HG02943 (cell line): ENCODE measurements around the gene ZNF691.
"Not testable (repeated sequence)": the region's sequence is repeated elsewhere in the genome, so short reads cannot be mapped to it uniquely, and the experiment has no call there.

Experiments
- ATAC-seq: cut with Tn5 transposase; IDR thresholded peaks from one replicate; pipeline ENCODE4 v1.9.1; 2021; ENCODE audit warnings: mild to moderate bottlenecking, low read depth, moderate library complexity; ENCODE audit not compliant: unreplicated experiment

The ZNF691 gene

DNA sequence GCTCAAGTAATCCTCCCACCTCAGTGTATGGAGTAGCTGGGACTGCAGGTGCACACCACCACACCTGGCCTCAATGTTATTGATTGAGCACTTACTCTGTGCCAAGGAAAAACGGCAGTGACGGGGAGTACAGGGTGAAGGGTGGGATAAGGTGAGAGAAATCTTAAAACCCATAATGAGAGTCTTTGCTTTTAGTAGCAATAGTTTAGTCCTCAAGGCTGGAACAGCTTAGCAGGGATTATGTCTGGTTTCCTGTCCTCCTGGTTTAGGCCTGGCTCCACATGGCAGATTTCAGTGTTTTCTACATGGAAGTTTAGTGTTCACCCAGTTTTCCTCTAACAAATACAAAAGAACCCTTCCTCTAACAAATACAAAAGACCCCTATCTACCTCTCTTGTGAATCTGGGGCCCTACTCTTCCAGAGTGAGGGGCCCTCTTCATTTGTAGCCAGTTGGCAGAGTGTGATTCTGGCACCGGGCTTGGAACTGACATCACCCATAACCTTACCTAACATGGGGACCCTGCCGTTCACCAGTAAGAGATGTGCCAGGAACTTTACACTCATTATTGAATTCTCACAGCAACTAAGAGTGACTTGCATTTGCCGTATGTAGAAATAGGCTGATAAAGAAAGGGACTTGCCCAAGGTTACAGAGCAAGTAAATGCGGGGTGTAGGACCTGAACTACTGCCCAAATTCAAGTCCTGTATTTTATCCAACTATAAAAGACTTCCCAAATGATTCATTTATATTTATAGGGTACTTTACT is 6.9 kb downstream of the ZNF691 start:
- no peak for ATAC-seq

DNA sequence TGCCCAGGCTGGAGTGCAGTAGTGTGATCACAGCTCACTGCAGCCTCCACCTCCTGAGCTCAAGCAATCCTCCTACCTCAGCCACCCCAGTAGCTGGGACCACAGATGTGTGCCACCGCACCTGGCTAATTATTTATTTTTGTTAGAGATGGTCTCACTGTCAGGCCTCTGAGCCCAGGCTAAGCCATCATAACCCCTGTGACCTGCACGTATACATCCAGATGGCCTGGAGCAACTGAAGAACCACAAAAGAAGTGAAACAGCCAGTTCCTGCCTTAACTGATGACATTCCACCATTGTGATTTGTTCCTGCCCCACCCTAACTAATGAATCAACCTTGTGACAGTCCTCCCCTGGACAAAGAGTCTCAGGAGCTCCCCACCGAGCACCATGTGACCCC is 10.1 kb downstream of the ZNF691 start:
- not testable (repeated sequence) for ATAC-seq

GRCh38 chr1:42859366-42859765 is 13.0 kb downstream of the ZNF691 start:
- ATAC-seq: not testable (repeated sequence)

- ATAC-seq: no peak
Observed at GRCh38 chr1:42860339-42861013, 14.1 kb downstream of the ZNF691 start.

GRCh38 chr1:42861014-42861399 is 14.6 kb downstream of the ZNF691 start:
- ATAC-seq: no peak

DNA sequence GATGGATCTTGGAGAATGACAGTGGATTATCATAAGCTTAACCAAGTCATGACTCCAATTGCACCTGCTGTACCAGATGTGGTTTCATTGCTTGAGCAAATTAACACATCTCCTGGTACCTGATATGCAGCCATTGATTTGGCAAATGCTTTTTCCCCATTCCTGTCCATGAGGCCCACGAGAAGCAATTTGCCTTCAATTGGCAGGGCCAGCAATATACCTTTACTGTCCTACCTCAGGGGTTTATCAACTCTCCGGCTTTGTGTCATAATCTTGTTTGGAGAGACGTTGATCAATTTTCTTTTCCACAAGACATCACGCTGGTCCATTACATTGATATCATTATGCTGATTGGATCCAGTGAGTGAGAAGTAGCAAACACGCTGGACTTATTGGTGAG is 20.1 kb downstream of the ZNF691 start:
- ATAC-seq: no peak

- not testable (repeated sequence) for ATAC-seq
Observed at GRCh38 chr1:42868466-42868865, 22.1 kb downstream of the ZNF691 start.

- ATAC-seq: not testable (repeated sequence)
Observed at GRCh38 chr1:42869254-42869653, 22.8 kb downstream of the ZNF691 start.

DNA sequence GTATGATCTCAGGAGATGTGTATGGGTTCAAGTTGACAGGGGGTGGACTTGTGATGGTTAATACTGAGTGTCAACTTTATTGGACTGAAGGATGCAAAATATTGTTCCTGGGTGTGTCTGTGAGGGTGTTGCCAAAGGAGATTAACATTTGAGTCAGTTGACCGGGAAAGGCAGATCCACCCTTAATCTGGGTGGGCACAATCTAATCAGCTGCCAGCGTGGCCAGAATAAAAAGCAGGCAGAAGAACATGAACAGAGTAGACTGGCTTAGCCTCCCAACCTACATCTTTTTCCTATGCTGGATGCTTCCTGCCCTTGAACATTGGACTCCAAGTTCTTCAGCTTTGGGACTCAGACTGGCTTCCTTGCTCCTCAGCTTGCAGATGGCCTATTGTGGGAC is 23.3 kb downstream of the ZNF691 start:
- ATAC-seq: not testable (repeated sequence)

GRCh38 chr1:42873108-42873507 is 26.7 kb downstream of the ZNF691 start:
- ATAC-seq: not testable (repeated sequence)

- ATAC-seq: no peak
Observed at GRCh38 chr1:42873670-42874069, 27.3 kb downstream of the ZNF691 start.

DNA sequence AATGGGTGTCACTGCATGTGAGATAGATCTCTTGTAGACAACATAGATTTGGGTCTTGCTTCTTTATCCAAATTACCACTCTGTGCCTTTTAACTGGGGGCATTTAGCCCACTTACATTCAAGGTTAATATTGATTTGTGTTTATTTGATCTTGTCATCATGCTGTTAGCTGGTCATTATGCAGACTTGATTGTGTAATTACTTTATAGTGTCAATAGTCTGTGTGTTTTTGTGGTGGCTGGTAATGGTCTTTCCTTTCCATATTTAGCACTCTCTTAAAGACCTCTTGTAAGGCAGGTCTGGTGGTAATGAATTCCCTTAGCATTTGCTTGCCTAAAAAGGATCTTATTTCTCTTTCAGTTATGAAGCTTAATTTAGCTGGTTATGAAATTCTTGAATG is 29.6 kb downstream of the ZNF691 start:
- no peak for ATAC-seq

- no peak for ATAC-seq
Observed at GRCh38 chr1:42877380-42877779, 31.0 kb downstream of the ZNF691 start.

DNA sequence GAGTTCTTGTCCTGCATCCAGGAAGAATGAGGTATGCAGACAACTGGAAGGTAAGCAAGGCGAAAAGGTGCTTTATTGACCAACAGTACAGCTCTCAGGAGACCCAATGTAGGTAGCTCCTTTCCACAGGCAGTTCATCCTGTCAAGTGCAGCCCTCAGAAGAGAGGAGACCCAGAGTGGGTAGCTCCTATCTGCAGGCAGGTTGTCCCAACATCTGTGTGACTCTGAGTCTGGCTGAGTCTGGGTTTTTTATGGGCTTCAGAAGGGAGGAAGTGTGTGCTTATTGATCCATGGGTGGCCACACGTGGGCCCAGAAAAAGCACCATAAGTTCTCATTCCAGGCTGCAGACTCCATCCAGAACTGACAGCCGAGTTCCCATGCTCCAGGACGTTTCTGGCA is 34.0 kb downstream of the ZNF691 start:
- ATAC-seq: no peak

DNA sequence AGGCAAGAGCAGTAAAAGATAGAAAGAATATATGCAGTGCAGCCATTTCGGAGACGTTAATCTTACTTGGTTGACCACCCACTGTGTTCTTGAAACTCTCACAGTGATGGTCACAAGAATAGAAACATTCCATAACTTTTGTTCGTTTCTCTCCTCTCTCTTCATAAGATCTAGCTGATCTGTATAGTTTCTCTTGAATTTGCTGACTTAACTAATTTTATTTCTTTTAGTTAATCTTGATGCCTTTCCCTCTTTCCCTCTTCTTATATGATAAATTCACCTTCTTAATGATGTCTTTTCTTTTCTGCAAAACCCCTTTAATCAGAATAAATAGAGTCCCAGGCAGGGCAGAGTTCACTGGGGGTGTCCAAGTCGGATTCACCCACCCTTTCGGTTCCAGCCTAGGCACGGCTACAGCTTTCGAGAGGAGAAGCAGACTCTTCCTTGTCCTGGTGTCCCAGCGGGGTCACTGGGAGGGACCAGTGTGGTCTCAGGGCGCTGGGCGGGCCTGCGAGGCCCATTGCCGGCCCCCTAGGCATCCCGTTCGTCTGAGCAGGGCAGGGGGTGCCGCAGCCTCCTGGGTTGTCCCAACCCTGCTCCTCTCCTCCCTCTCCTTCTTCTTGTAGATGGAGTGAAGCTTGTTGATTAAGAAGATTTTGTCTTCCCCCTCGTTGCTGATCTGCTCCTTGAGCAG is 39.8 kb downstream of the ZNF691 start:
- ATAC-seq: no peak

GRCh38 chr1:42886800-42887199 is 40.4 kb downstream of the ZNF691 start:
- no peak for ATAC-seq

DNA sequence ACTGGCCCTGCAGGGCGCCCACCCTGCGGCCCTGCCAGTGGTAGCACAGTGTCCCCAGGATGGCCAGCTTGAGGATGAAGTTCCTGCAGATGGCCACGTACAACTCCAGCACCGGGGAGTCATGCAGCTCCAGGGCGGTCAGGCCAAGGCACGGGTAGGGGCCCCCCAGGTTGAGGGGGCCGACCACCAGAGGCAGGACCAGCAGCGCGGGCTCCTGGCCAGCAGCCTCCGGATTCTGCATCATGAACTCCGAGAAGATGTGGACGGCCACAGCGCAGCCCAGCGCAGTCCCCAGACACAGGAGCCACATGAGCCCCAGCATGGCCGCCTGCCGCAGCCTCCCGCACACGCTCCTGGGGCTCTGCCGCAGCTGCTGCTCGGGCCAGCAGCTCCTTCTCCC is 41.0 kb downstream of the ZNF691 start:
- ATAC-seq: no peak

- no peak for ATAC-seq
Observed at GRCh38 chr1:42888013-42888633, 41.7 kb downstream of the ZNF691 start.

- ATAC-seq: no peak
Observed at GRCh38 chr1:42889264-42889663, 42.9 kb downstream of the ZNF691 start.

DNA sequence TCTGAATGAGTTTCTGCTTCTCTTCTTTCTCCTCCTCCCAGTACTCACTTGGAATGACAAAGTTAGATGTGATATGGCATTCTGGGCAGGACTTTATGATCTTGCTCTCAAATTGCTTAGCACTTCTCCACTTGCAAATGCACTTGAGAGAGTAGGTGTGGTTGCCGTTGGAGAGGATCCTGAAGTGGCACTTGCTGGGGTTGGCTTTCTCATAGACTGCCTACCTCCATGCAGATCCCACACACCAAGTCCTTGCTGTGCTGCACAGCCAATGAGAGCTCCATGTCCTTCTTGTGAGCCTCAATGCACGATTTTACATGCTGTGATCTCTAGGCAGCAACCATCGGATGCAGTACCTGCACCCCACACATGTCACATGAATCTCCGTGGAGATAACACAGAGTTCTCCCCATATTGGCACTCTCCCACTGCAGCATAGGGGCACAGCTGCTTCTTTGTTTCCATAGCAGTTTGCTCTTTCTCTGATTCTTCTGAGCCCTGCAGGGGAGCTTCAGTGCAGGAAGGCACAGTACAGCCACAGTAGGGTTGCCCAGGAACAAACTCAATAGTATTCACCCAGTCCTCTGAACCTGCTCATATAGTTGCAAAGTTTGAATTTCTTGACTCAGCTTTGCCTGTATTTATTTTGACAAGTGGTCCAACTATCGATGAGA is 45.2 kb downstream of the ZNF691 start:
- no peak for ATAC-seq
